ENCODE measurements around the gene TANGO2.

The TANGO2 gene

DNA sequence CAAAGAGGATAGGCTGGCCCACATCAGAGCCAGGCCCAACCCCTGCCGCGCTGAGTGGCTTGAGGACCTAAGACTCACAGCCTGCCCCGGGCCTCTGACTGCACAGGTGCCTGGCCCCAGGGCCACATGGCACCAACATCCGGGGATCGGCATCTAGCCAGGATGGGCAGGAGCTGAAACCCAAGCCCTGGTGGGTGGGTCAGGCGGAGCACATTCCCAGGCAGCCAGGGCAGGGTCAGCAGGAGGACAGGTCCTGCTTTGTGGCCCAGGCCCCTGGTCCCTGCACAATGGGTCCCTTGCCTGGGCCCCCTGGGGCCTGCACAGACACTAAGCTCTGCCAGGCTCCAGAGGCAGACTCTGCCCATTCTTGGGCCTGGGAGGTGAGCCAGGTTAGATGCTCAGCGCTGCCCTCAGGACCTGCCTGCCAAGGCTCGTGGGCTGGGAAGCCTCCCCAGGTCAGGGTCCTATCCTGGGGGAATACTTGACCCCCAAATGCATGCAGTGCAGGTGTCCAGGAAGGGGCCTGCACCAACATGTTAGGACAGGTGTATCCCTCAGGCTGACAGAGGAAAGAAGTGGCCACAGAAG, 37.8 kb upstream of the TANGO2 start:
- DNase-seq (ENCODE audit: extremely low spot score, insufficient read length, low read depth) (no peak), FAIRE-seq (no peak)

DNA sequence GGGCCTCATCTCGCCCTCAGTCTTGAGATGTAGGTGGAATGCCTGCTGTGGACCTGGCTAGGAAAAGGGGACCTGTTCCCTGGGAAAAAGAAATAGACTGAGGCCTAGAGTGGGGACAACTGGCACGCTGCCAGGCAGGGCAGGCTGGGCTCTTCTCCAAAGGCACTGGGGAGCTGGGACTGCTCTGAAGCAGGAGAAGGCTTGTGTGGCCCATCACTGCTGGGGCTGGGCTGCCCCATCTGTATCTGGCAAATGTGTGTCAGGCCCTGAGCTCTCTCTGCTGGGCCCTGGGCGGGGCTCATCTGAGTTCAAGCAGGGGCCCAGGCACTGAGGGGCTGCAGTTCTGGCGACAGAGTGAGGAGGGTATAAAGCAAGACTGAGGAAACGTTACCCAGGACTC, 37.2 kb upstream of the TANGO2 start:
- DNase-seq (ENCODE audit: extremely low spot score, insufficient read length, low read depth) = no peak

DNA sequence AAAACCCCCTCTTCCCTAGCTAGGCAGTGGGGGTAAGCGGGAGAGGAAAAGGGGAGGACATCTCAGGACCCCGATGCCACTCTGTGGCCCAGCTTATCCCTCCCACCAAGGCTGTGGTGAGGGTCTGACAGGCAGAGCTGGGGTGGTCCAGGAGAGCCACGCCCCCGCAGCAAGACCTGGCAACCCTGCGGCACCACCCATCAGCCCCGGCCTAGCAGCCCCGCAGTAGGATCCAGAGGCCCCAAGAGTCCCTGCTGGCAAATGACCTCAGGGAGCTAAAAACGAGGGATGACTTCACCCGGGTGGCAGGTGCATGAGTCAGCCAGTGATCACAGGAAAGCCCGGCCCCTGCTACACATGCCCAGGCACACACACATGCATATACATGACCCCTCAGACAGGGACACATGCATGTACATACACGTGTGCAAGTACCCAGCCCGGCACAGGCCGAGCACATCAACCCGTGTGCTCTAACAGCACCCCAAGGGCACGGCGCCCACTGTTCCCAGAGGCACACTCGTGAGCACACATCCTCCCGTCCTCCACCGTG, 36.6 kb upstream of the TANGO2 start:
- DNase-seq (ENCODE audit: extremely low spot score, insufficient read length, low read depth) (no peak), FAIRE-seq (no peak)

More for the DNA sequence above, 37.2 kb upstream of the TANGO2 start:
- FAIRE-seq = no peak

DNA sequence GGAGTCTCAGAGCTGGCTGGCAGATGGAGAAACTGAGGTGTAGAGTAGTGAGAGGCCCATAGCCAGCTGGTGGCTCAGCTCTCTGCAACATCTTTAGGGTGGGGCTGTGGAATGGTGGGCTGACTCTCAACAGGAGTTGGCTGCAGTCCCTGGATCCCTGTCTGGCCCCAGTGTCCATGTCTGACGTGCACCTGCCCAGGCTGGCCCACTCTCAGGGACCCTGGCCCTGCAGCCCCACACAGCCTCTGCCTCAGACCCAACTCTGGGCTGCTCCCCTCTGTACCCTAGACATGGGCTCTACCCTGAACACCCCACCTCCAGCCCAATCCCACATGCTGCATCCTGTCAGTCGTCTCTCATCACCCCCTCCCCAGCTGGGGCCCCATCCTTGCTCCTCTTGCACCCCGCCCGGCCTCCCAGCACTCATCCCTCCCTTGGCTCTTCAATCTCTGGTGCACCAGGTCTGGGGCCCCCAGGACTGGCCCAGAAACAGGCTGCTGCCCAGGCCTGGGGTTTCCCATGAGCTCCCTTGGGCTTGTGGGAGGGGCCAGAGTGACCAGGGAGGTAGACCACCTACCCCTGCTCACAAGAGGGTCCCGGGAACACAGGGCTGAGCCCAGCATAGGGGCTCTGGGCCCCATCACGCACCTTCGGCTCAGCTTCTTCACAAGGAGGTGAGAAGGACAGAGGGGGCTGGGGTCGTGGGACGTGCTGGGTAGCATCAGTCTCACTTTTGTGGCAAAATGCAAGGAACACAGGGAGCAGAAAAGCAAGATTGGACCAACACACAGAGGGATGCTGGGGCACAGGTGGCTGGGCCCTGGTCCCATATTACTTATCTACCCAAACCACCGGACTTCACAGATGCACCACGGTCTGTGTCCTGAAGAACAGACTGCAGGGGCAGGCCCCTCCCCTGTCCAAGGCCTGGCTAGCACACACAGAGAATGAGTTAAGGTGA, 35.8 kb upstream of the TANGO2 start:
- DNase-seq (ENCODE audit: extremely low spot score, insufficient read length, low read depth) = no peak
- FAIRE-seq = no peak

DNA sequence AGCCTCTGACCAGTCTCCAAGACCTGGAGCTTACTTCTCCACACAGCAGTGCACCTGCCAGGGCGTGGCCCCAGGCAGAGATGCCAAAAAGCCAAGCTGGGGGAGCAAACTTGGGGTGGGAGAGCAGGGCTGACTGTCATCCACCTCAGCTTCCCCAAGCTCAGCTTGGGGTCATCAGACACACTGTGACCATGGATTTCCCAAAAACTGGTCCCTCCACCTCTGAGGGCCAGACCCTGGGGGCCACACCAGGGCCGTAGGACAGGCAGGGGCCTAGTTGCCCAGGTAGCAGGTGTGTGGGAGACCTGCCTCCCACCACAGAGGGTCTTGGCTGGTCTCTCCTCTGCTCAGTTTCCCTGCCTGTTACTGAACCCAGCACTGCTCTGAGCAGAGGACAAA, 34.9 kb upstream of the TANGO2 start:
- DNase-seq (ENCODE audit: extremely low spot score, insufficient read length, low read depth) = no peak
- FAIRE-seq = no peak

DNA sequence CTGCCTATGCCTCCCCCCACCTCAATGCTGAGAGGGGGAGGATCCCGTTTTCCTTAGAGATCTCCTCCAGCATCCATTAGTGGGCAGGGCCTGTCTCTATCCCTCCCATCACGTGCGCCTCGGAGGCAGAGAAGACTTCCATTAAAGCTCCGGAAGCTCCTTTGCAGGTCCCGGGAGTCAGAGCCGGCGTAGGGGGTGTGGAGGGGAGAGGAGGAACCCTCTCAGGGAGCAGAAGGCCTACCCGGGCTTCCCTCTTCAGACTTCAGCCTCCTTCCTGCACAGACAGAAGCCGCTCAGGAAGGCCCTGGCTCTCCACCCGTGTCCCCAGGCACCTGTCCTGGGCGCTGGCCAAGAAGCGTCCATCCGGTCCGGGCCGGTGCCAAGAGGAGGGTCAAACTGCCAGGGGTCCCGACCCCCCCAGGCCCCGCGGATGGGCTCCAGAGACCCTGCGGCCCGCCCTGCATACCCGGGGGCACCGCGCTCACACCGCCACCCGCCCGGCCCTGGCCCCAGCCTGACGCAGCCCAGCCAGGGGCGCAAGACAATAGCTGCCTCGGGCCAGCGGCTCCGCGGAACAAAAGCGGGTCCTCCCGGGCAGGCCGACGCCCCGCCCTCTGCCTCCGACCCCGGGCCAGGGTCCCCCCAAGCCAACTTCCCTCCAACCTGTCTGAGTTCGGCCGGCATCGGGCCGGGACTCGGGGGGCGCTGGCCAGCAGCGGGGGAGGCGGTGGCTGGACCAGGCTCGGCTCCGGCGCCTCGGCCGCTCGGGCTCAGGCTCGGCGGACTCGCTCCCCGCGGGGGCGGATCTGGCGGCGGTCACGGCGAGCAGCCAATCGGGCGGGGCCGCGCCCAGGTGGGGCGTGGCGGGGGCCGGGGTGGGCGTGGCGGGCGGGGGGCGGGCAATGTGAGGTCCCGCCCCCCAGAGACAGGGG, 34.2 kb upstream of the TANGO2 start:
- FAIRE-seq (no peak), DNase-seq (ENCODE audit: extremely low spot score, insufficient read length, low read depth) (peak; percentile 92)

DNA sequence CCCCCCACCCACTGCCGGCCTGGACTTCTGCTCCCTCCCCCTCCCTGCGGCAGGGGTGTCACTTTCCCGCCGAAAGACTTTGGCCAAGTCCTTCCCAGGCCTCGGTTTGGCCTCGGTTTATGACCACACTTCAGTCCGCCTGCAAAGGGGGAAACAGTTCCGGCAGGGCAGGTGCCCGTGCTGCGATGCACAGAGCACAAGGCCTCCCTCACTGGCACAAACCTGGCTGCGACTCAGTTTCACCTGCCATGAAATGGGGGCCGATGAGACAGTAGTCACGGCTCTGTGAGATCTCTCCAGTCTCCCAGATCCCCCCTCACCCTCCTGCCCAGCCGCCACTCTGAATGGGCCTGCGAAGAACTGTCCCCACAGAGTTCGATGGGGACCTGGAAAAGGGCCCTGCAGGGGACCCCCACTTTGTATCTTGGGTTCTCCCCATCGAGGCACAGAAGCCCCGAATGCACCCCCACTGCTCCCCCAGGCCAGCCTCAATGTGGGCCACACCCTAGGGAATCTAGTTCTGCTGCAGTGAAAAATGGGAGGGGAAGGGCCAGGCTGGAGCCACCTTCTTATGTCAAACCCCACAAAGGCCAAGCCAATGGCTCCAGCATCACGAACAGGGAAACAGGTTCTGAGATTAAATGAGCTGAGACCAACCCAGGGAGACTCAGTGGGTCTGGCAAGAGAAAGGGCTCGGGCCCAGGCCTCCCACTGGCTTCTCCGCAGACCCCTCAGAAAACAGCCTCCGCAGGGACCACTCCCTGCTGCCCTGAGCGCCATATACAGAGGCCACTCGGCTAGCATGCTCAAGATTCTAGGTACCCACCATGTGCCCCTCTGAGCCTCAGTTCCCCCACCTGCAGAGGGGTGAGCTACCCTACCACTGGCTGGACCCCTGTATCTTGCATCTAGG, 33.3 kb upstream of the TANGO2 start:
- no peak for DNase-seq (ENCODE audit: extremely low spot score, insufficient read length, low read depth)
- no peak for FAIRE-seq

DNA sequence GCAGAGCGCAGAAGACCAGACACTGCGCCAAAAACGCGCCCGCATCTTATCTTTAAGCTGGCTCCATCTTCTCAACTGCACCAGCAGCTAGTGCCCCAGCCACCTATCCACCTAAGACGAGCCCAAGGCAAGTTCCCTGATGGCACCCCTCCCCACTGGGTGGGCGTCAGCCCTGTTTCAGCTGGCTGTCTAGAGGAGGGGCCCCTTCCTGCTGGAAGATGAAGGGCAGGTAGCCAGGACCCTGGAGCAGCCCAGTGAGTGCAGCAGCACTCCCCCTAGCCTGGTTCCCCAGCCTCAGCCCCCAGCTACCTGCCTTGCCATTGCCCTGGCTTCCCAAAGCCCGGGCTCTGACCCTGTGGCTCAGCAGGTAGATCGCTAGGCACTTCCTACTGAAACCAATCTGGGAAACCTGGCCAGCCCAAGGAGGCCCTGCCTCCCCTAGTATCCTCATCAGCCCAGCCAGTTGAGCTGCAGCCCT, 32.5 kb upstream of the TANGO2 start:
- DNase-seq (ENCODE audit: extremely low spot score, insufficient read length, low read depth) (no peak), FAIRE-seq (no peak)

DNA sequence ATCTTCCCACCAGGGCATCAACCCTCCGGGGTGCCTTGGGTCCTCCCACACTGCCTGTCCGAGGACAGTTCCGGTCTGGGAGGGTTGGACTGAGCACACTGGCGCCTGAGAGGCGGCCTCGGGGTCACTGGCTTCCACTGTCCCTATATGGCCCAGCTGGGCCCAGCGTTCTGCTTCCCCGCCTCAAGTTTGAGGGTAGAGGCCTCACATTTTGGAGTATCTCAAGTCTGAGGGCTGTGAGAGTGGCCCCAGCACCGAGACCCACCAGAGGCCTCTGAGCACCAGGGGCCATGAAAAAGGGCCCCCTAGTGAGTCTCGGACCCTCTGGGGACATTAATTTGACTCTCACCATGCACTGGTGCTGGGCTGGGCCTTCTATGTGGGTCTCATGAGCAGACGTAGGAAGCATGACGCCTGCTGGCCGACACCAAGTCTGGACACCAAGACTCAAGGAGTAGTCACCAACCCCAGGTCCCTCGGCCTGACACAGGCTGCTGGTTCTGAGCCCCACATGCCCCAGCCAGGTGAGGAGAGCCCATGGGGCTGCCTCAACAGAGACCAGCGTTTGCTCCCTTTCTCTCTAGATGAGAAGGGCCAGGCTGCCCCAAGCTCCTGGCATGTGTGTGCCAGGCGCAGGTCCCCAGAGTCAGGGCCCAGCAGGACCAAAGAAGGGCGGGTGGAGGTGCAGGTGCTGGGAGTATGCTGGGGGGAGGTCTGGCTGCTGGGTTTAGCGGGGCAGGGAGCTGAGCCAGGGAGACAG, 31.8 kb upstream of the TANGO2 start:
- no peak for FAIRE-seq
- no peak for DNase-seq (ENCODE audit: extremely low spot score, insufficient read length, low read depth)

DNA sequence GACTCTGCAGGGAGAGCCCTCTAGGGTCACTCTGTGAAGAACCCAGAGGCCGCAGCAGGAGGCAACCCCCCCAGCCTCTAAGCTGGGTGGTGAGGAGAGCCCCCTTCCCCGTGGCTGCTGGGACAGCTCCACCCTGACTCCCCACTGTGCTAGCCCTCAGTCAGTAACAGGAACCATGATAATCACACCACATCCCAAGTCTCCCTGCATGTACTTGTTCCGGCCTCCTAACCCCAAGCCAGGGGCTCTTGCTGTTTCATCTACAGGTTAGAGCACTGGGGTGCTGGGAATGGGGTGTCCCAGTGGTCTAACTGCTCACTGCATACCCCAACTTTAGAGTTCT, 31.2 kb upstream of the TANGO2 start:
- DNase-seq (ENCODE audit: extremely low spot score, insufficient read length, low read depth) = no peak
- no peak for FAIRE-seq

DNA sequence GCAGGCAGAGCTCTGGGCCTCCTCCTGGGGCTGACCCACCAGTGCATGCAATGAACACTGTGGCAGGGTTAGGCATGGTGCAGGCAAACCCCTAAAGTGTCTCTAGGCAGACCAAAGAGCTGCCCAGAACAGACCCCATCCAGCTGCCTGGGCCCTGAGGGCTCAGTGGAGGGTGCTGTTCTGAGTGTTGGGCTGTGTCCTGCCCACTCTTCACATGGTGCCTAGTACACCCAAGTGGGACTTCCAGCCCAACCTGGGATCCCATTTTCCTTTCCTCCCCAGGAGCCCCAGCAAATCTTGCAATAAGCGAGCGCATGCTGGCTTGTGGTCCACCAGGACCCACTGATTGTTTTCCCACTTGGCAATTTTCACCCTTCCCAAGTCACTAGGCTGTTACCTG, 30.7 kb upstream of the TANGO2 start:
- DNase-seq (ENCODE audit: extremely low spot score, insufficient read length, low read depth) (no peak), FAIRE-seq (no peak)

DNA sequence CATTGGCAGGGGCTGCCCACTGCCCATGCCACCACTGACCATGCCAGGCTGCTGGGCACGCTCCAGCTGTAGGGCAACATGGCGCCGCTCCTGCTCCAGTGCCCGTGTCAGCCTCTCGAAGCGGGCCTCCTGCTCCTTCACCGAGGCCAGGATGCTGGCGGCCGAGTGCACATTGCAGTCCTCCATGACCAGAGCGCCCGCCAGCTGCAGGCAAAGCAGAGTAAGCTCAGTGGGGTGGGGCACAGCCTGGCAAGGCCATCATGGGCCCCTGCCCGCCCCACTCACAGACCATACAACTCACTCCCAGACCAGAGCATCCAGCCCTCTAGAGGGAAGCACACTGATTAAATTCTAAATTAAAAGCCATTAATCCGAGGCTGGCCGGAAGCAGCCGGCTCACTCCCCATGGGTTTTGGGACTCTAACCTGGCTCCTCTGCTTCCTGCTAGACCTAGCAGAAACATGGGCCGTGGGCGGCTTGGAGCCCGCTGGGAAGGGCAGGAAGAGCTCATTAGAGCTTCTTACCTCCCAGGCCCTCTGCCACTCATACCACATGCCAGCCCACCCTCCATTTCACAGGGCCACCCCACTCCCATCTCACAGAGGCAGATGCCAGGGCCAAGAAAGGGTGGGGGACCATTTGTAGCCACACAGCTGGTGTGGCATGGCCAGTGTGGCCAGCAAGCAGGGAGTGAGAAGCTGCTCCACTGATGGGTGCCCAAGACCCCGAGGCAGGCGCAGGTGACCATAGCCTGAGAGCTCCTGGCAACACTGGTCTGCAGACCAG, 30.1 kb upstream of the TANGO2 start:
- FAIRE-seq (no peak), DNase-seq (ENCODE audit: extremely low spot score, insufficient read length, low read depth) (no peak)

DNA sequence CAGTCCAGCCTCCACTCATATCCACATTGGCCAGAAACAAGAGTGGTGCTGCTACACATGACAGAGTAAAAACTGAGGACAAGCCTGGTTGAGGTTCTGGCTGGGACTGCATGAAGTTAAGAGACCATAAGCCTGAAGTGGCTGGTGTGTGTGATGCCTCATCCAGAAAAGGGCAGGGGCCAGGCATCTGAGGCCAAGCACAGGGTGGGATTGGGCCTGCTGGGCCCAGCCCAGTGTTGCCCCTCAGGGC, 29.6 kb upstream of the TANGO2 start:
- DNase-seq (ENCODE audit: extremely low spot score, insufficient read length, low read depth) (no peak), FAIRE-seq (no peak)

DNA sequence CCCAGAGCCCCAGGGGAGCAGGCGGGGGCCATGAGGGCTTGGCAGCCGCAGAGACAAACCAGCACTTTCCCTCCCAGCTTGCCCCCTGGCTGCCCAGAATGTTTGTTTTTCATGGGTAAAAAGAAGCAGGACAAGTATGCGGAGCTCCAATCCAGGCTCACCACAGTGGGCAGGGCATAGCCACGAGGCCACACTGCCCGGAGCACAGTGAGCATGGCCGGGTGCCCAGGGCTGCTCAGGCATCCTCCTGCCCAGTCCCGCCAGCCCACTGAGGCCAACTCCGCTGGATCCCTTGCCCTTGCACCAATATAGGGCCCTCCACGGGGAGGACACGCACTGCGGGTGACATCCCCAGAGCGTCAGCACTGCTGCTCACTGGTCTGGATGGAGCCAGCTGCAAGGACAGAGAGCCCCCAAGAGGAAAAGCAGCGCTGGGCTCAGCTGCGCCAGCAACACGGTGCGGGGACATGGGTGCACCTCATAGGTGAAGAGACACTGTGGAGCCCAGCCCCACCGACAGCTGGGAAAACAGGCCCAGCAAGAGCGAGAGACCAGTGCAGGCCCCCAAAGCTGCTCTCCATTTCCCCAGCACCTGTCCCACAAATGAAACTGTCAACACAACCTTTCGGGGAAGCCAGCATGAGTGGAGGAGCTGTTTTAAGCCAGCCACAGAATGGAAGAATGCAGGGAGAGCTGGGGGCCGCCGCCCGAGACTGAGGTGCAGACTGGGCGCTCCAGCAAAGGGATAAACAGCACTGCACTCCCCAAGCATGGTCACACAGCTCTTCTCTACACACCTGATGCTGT, 29.1 kb upstream of the TANGO2 start:
- no peak for DNase-seq (ENCODE audit: extremely low spot score, insufficient read length, low read depth)
- no peak for FAIRE-seq

DNA sequence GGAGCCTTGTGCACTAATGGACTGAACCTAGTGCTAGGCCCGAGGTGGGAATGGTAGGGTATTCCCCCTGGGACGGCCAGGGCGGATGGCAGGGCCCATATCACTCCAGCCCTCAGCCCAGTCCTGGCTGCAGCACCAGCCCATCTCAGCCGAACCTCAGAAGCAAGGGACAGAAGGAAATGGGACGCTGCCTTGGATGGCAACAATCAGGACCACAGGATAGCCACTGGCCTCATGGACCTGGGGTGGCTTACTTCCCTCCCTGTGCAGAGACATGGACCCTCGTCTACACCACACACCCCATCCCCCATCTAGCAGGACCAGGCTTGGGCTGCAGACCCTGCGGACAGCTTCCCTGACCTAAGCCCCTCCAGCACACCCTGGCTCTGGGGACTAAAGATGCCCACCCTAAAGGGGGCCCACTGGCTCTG, 28.4 kb upstream of the TANGO2 start:
- DNase-seq (ENCODE audit: extremely low spot score, insufficient read length, low read depth) (no peak), FAIRE-seq (no peak)

DNA sequence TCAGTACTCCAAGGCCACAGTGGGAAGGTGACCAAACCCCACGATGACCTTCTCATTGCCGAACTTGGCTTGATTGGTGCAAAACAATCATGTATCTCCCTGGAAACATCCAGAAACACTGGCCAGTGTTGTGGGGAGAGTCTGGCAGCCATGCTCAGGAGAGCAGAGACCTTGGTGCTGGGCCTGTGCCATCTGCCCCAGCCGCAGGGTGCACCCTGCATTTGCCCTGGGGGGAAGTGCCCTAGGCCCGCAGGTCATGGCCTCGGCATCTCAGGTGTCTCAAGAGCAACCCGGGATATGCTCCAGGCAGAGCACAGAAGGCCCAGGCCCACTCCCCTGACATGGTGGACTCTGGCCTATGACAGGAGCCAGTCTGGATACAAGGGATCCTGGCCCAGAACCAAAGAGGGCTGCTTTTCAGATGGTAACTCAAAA, 28.0 kb upstream of the TANGO2 start:
- no peak for DNase-seq (ENCODE audit: extremely low spot score, insufficient read length, low read depth)
- no peak for FAIRE-seq

DNA sequence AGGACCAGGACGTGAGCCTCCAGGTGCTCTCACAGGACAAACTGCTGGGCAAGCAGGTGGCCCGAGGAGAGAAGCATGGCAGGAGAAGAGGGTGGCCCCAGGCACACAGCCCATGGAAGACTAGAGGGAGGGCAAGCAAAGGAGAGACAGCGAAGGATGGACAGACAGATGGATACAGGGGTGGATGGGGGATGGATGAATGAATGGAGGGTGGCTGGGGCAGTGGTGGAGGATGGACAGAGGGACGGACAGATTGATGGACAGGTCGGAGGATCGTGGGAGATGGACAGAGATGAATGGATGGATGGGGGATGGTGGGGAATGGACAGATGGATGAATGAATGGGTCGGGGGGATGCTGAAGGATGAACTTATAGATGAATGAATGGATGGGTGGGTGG, 27.0 kb upstream of the TANGO2 start:
- DNase-seq (ENCODE audit: extremely low spot score, insufficient read length, low read depth) (no peak), FAIRE-seq (no peak)
